HL-60/S4 treated with phorbol 12-myristate 13-acetate at 8.2 ng/mL for 4 days and 3 days (cell line): ENCODE measurements around the gene ARHGEF9.
"Not testable (repeated sequence)": the region's sequence is repeated elsewhere in the genome, so short reads cannot be mapped to it uniquely, and the experiment has no call there.

Source experiments
- in situ Hi-C: fragments of 300-500 bp; cut with MboI; formaldehyde crosslinking; loops from 2 replicates; pipeline ENCODE4 v1.15.0; 2022; ENCODE audit warnings: low sequenced_read_pairs

ARHGEF9 gene

DNA sequence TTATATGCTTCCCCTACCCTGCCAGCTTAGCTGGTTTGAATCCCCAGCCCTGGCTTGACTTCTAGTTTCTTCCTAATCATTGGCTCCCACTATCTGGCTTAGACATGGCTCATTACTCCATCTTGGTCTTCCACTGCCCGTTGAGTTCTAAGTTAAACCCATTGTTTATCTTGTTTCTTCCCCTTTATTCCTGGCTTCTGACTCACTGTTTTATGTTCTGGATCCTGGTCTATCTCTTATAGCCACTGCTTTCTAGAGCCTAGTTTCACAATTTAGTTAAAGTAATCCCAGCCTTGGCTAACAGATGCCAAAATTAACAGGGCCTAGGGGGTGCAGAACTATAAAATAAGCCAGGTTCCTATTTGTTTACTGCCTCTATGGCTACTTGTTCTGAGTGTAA lies 120.9 kb downstream of the ARHGEF9 start:
- in situ Hi-C loops = no loop called here

- in situ Hi-C loops = no loop called here
These were observed 123.3 kb downstream of the ARHGEF9 start for GRCh38 chrX:63661676-63662075.

DNA sequence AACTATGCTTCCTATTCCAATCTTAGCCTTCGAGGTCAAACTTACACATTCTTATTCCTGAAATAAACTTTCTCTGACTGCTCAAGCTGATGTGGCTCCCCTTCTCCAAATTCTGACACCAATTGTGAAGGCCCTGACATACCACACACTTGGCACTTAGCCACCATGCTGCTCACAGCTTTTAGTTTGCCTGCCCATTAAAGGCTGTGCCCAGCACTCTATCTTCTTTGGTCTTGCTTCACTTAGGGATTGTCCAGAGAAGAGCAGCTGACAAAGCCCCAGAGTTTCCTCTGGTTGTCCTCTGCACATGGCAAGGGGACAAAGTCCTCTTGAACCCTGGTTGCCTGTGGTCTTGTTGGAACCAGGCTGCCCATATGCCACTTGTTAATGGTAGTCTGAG lies 126.1 kb downstream of the ARHGEF9 start:
- in situ Hi-C loops = no loop called here

- in situ Hi-C loops = no loop called here
These were observed 127.2 kb downstream of the ARHGEF9 start for GRCh38 chrX:63657821-63658220.

- in situ Hi-C loops = no loop called here
These were observed 128.0 kb downstream of the ARHGEF9 start for GRCh38 chrX:63656871-63657580.

DNA sequence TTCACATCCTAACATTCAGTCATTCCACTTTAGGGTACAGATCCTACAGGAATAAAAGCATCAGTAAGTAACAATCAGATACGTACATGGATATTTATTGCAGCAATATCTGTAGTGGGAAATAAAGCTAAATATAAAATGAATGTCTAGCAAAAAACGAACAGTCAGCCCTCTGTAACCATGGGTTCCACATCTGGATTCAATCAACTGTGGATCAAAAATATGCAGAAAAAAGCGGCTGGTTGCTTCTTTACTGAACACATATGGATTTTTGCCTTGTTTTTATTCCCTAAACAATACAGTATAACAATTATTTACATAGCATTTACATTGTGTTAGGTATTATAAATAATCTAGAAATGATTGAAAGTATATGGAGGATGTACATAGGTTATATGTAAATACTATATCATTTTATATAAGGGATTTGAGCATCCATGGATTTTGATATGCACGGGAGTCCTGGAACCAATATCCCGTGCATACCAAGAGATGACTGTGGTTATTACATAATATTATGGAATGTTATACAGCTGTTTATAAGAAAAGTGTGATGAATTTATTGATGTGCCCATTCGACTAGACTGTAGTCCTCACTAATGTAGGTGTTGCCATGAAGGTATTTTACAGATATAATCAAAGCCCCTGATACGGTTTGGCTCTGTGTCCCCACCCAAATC lies 132.8 kb downstream of the ARHGEF9 start:
- in situ Hi-C loops = no loop called here

DNA sequence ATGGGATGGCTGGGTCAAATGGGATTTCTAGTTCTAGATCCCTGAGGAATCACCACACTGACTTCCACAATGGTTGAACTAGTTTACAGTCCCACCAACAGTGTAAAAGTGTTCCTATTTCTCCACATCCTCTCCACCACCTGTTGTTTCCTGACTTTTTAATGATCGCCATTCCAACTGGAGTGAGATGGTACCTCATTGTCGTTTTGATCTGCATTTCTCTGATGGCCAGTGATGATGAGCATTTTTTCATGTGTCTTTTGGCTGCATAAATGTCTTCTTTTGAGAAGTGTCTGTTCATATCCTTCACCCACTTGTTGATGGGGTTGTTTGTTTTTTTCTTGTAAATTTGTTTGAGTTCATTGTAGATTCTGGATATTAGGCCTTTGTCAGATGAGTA lies 139.3 kb downstream of the ARHGEF9 start:
- in situ Hi-C loops = not testable (repeated sequence)

- in situ Hi-C loops = no loop called here
These were observed 149.3 kb downstream of the ARHGEF9 start for GRCh38 chrX:63635750-63636149.

DNA sequence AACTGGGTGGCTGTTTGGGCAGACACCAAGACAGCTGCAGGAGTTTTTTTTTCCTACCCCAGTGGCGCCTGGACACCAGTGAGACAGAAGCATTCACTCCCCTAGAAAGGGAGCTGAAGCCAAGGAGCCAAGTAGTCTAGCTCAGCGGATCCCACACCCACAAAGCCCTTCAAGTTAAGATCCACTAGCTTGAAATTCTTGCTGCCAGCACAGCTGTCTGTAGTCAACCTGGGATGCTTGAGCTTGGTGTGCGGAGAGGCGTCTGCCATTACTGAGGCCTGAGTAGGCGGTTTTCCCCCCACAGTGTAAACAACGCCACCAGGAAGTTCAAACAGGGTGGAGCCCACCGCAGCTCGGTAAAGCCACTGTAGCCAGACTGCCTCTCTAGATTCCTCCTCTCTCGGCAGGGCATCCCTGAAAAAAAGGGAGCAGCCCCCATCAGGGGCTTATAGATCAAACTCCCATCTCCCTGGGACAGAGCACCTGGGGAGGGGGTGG lies 171.4 kb downstream of the ARHGEF9 start:
- in situ Hi-C loops = no loop called here

DNA sequence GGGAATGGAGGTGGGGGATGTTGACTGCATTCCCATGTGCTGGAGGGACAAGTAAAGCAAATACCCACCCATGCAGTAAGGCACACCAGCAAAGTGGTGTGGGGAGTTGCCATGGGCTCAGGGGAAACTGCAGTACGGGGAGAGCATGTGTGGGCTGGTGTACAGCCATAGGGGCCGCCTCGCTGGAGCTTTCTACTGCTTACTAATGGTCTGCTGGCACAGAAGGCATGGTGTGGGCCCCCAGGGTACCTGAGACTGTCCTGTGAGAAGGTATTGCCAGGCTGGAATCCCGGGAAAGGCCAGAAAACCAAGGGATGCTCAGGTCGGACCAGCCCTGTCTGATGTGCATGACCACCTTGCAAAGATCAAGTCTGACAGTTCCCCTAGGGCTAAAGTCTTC lies 199.1 kb downstream of the ARHGEF9 start:
- in situ Hi-C loops = no loop called here
